GM18520 (cell line): ENCODE results near the gene BICD1.
"Not testable (repeated sequence)": the region's sequence is repeated elsewhere in the genome, so short reads cannot be mapped to it uniquely, and the experiment has no call there.

ENCODE experiments used
- ATAC-seq: cut with Tn5 transposase; IDR thresholded peaks from one replicate; pipeline ENCODE4 v1.9.1; 2021; ENCODE audit not compliant: unreplicated experiment

Gene BICD1

DNA sequence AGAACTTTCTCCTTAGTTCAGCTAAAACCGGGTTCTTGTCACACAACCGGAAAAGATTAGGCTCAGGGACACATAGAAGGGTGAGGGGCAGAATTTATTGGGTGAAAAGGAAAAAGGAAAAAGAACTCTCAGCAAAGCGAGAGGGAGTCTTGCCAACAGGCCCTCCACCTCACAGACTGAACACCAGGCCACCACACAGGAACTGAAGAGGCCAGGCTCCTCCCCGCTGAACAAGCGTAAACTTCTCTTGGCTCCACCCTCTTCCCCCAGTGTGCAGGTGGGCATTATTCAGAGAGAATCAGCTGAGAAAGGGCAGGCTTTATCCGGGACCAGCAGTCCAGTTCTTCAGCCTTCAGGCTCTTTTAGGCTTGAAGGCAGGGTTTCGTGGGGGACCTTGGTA lies 167.1 kb downstream of the BICD1 start:
- ATAC-seq: peak; percentile 66

GRCh38 chr12:32274665-32275064 lies 168.0 kb downstream of the BICD1 start:
- ATAC-seq: no peak

- ATAC-seq: not testable (repeated sequence)
Observed at GRCh38 chr12:32275520-32275919, 168.9 kb downstream of the BICD1 start.

DNA sequence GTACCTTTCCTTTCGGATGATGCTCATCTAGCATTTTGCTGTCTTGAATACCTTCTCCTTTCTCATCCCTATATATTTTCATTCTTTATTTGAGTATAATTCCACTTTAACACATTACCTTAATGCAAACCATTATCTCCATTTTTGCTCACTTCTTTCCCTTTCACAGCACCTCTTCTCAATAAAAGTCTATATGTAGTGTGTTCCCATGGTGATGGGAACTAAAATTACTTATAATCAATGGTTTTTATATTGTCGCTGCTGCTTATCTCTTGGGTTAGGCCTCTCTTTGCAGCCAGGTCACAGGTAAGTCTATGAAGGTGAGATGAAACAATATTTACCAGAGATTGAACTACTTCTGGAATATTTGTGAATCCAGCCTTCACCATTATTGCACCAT lies 171.1 kb downstream of the BICD1 start:
- ATAC-seq: no peak

DNA sequence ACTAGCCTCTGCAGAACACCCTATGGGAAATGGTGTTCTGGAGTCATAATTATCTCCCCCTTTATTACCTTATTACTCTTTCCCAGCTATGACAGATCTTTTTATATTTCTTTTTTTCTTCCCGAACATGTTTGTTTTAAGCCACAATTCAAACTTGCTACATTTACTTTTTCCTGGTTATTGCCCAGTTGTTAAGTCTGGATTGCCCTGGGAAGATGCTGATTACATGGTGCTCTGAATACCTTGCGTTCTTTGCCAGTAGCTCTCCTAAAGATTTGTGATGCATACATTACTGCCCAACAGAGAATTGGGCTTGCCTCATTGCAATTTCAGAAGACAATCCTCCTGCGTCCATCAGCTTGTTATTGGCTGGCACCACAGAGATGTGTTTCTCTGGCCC lies 174.5 kb downstream of the BICD1 start:
- ATAC-seq: no peak

- ATAC-seq: no peak
Observed at GRCh38 chr12:32284561-32284960, 177.9 kb downstream of the BICD1 start.

GRCh38 chr12:32285021-32285420 lies 178.4 kb downstream of the BICD1 start:
- ATAC-seq: no peak

- no peak for ATAC-seq
Observed at GRCh38 chr12:32285489-32285888, 178.8 kb downstream of the BICD1 start.

DNA sequence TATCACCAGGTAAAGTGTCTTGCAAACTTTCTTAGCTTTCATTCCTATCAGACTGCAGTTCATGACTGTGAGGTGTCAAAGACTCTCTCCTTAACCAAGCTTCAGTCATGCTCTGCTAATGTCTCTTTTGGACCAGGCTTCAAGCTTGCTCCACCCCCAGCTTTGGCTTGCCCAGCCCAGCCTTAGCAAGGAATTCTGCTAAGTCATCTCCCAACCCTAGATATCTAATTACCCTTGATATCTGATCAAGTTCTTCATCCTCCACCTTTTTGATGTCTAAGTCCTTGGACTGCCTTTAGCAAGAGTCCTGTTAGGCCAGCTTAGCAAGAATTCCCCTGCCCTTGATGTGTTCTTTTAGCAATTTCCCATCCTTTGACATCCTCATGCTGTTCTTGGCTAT lies 183.8 kb downstream of the BICD1 start:
- no peak for ATAC-seq

DNA sequence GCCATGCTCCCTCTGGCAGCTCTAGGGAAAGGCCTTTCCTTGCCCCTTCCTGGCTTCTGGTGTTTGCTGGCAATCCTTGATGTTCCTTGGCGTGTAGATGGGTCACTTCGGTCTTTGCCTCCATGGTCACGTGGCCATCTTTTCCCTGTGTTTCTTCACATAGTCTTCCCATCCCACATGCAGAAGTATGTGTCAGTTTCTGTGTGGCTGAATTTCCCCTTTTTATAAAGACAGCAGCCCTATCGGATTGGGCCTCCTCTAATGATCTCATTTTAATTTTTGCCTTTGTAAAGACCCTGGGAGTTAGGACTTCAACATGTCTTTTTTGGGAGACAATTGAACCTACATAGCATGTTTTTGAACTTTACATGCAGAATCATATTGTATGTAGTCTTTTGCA lies 185.5 kb downstream of the BICD1 start:
- ATAC-seq: no peak

GRCh38 chr12:32293808-32294419 lies 187.3 kb downstream of the BICD1 start:
- ATAC-seq: no peak

- no peak for ATAC-seq
Observed at GRCh38 chr12:32296567-32296966, 189.9 kb downstream of the BICD1 start.

DNA sequence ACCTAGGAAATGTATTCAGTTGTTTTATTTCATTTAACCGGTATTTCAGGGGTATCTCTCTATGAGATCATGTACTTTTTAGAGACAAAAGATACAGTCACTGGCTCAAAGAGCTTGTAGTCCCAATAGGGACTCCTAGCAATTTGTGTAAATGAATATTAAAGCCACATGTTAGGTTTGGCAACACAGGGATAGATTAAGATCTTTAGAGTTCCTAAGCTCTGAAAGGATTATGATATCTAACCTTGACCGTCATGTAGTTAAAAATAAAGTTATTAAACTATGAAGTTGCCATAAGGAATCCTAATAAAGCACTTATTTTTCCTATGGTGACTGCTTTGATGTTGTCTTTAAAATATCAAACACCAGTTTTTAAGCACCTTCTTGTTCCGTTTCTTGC lies 192.3 kb downstream of the BICD1 start:
- ATAC-seq: no peak

DNA sequence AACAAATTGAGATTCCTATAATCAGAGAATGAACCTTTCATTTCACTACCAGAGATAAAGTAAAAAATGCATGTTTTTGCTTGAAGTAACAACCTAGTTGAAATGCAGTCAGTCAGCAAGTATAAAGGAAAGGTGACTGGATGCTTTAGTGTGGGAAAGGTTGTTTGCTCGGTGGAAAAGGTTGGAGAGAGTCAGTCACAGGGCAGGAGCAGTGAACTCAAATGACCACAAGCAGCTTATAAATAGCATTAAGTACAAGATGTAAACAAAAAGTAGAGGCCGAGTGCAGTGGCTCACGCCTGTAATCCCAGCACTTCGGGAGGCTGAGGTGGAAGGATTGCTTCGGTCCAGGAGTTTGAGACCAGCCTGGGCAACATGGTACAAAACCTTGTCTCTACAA lies 194.6 kb downstream of the BICD1 start:
- ATAC-seq: no peak

DNA sequence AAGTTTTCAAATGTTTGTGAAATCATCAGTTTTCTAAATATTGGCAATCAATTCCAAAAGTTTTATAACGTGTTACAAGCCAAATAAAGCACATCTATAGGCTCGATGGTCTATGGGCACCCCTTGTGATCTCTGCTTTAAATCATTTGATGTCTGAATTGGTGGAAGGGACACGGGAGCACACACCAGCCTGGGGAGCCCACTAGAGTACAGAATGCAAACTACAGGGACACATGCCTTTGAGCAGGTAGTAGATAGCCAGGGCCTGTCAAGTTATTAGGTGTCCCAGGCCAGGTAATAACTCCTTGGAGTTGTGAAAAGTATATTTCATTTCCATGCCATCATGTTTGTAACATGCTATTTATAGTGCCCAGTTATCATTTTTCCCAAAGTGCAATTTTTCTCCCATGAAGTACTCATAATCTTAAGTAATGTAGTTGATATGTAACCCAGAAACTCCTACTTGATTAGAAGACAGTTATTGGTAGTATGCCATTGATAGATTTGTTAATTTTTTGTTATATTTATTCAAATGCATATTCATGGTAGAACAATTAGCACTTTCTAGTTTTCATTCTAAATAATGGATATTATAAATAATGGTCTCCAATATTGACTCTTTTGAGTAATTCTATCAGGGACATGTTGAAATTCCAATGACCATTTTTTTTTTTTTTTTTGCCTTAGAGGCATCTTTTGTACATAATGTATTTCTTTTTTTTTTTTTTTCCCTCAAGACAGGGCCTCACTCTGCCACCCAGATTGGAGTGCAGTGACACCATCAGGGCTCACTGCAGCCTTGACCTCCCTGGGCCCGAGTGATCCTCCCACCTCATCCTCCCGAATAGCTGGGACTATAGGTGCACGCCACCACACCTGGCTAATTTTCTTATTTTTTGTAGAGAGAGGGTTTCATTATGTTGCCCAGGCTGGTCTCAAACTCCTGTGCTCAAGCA lies 195.8 kb downstream of the BICD1 start:
- peak; percentile 88 for ATAC-seq

DNA sequence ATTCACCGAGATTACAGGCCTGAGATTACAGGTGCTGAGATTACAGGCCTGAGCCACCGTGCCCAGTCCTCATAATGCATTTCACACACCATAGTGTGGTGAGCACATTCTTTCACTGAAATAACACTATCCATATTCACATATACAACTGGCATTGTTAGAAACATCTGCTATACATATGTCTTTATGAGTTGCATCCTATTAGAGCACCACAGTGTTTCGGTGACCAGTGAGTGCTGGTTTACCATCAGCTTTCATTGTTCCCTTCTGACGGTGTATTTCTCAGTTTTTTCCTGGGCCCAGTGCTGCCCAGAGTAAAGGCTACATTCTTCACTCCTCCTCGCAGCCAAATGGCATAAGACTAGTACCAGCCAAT lies 196.5 kb downstream of the BICD1 start:
- no peak for ATAC-seq

- ATAC-seq: no peak
Observed at GRCh38 chr12:32305163-32305562, 198.5 kb downstream of the BICD1 start.

DNA sequence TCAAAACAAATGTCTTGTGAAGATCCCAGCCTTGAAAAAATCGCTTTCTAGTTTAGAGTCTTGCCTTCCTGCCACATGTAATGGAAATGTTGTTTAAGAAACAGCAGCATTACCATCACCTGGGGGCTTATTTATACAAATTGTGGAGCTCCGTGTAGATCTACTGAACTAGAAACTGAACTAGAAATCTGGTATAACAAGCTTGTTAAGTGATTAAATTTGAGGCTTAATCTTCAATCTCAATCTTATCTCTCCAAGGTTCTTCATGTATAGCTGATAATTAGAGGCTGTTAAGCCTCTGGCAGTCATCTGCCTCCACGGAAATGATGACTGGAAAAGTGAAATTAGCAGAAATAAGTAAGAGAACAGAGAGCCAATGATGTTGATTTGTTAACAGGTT lies 200.7 kb downstream of the BICD1 start:
- ATAC-seq: no peak

- ATAC-seq: no peak
Observed at GRCh38 chr12:32309811-32310736, 203.4 kb downstream of the BICD1 start.

DNA sequence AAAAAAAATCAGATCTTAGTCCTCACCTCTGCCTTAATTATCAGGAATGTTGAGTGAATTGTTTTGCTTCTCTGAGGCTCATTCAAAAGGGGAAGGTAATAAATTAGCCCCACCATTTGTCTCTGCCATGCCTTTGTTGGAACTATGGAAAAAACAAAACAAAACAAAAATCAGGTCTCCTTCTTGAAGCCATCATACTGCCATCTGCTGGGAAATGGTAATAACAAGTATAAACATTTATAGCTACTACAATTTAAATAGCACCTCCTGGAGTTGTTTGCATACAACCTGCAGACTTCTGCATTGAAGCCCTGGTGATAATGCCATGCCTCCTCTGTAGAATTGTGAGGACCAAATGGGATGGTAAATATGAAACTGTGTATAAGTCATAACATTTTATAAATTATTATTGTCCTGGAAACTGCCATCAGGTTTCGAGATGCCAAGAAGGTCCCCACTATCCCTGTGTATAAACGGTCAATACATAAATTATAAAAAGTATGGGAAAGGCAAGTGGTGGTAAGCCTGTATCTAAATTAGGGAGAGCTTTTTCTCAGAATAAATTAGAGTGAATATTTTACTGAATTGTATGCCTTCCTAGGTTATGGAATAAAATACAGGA lies 205.5 kb downstream of the BICD1 start:
- no peak for ATAC-seq

DNA sequence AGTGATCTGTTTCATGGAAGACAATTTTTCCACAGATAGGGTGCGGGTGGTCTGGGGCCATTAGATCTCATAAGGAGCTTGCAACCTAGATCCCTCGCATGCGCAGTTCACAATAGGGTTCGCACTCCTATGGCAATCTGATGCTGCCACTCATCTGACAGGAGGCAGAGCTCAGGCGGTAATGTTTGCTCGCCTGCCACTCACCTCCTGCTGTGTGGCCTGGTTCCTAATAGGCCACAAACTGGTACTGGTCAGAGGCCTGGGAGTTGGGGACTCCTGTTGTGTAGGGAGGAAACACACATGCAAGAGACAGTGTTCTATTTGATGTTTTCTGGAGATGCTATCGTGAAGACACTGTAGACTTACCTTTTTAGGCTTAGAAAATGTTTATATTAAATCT lies 215.7 kb downstream of the BICD1 start:
- no peak for ATAC-seq
